GM18873 (cell line): ENCODE measurements around the gene RGS16.
"Not testable (repeated sequence)": the region's sequence is repeated elsewhere in the genome, so short reads cannot be mapped to it uniquely, and the experiment has no call there.

ENCODE experiments used
- ATAC-seq: cut with Tn5 transposase; IDR thresholded peaks from one replicate; pipeline ENCODE4 v1.9.1; 2021; ENCODE audit warnings: mild to moderate bottlenecking, moderate library complexity, moderate number of reproducible peaks; ENCODE audit not compliant: unreplicated experiment, low FRiP score

Gene RGS16, protein sequence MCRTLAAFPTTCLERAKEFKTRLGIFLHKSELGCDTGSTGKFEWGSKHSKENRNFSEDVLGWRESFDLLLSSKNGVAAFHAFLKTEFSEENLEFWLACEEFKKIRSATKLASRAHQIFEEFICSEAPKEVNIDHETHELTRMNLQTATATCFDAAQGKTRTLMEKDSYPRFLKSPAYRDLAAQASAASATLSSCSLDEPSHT

DNA sequence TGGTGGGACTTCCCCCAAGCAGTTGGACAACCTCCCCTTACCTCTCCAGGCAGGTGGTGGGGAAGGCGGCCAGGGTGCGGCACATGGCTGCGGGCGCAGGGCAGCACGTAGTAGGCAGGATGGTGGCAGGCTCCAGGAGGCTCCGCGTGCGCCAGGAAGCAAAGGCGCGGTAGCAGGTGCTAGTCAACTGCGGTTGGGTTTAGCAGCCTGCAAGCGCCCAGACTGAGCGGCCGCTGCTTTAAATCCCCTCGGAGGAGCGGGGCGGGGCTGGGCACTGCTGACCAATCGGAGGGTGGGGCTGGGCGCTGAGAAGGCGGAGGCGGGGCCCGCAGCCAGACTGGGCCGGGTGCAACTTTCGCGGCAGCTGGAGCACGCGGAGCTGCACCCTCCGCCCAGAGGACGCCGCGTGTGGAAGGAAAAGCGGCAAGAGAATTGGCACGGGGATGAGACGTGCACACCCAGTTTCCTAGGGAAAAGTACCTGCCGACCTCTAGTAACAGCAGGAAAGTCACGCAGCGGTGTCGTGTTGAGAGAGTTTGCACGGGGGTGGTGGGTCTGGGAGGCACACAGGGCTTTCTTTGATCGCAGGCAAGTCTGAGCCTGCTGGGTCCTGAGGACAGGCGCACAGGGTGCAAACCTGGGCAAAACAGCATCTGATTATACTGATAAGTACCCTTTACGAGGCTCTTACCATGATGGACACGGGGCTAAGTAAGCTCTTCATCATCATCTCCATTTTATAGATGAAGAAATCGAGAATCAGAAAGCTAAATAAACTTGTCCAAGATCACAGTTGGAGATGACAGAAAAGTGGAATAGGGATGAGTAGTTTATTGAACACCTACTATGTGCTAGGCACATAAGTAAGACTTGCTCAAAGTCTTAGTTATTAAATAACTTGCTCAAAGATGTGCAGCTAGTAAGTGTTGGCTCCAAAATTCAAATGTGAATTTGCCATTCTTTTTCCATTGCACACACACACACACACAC lies at the start of gene RGS16:
Gene RGS16 (minus strand): TSS at position 215 of the 990 bp plus-strand sequence. CDS start 130 bp downstream, at position 85.
- ATAC-seq, result peak; percentile 66

DNA sequence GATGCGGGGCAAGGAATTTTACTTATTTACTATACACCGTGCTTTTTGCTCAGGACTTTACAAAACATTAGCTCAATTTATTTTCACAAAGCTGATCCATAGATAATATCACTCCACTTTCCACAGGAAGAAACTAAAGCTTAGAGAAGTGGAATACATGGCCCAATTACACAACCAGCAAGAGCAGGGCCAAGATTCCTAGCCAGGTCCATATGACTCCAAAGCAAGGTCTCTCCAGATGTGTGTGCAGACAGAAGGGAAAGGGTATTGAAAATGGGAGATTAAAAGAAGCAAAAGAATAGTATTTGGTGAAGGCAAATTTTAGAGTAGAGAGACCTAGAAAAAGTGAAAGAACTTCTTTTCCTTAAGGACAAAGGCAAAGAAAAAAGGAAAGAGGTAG lies 49.8 kb upstream of the RGS16 start:
- no peak for ATAC-seq

DNA sequence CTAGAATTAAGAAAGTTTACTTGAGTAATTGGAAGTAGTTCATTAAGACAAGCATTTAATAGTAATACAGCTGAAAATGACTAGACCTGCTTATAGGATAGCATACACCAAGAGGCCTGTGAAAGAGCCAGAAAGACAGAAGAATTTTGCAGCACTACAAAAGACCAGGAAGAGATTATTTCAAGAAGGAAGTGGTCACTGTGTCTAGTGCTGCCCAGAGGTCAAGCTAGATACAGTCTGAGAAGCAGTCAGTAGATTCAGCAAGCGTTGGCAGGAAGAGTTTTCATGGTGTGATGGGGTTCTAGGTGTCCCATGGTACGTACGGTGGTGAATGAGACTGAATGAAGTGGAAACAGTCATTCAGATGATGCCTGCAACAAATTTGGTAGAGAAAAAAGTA lies 48.7 kb upstream of the RGS16 start:
- no peak for ATAC-seq

DNA sequence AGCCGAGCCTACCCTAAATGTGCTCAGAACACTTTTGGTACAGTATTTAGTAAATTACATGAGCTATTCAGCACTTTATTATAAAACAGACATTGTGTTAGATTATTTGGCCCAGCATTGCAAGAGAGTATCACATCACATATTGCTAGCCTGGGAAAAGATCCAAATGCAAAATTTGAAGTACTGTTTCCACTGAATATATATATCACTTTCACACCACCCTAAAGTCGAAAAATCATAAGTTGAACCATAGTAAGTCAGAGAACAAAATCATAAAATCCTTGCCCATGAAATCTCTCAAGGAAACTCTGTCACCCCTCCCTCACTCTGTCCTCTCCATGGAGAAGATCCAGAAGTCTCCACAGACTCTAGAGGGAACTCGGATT lies 47.1 kb upstream of the RGS16 start:
- ATAC-seq, result no peak

DNA sequence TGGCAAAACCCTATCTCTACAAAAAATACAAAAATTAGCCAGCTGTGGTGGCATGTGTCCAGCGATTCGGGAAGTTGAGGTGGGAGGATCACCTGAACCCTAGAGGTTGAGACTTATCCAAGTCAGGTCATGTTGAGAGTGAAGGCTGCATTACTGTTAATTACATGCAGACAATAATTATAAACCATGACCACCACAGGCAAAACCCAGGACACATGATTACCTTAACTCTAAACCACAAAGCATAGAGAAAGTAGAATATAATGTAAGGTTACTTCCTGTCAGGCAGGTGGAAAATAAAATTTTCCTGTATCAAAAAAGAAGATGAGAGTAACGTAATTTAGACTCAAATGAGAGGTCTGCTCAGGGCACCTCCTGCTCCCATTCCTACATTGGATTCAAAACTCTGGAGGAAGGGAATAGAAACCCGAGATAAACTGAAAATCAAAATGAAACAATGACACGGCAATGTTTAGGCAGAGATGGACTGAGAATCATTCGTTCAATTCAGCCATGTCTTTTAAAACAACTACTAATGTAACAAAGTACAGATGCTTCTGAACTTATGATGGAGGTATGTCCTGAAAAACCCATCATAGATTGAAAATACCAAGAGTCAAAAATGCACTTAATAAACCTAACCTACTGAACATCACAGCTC lies 46.6 kb upstream of the RGS16 start:
- no peak for ATAC-seq

DNA sequence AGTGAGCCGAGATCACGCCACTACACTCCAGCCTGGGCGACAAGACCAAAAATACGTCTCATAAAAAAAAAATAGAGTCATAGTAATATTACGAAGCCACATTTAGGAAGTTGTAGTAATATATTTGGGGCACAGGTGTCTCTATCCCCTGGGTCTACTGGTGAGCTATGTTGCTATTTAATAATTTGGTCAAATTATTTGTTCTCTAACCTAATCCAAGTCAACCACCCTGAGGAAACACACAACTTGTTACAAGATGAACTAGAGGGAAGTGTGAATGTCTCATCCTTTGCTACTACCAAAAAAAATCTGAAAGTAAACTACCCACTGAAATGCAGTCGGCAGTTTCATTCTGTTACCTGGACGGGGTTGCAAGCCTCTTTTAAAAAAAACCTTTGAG lies 44.9 kb upstream of the RGS16 start:
- ATAC-seq, result no peak

DNA sequence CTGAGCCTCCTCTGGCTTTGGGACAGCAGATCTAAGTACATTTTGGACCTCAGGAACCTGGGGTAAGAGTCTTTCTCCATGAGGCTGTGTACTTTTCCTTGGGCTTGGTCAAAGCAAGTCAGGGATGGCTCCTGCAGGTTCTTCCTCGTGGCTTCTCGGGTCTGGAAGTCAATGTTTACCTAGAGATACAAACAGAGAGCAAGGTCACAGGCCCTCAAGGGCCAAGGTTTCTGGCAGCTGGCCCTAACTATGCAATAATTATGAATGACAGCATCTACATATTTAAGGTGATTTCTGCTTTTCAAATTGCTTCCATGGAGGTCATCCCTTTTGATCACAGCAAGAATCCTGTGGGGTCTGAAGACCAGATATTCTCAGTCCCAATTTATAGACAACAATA lies 42.5 kb upstream of the RGS16 start:
- ATAC-seq, result no peak

DNA sequence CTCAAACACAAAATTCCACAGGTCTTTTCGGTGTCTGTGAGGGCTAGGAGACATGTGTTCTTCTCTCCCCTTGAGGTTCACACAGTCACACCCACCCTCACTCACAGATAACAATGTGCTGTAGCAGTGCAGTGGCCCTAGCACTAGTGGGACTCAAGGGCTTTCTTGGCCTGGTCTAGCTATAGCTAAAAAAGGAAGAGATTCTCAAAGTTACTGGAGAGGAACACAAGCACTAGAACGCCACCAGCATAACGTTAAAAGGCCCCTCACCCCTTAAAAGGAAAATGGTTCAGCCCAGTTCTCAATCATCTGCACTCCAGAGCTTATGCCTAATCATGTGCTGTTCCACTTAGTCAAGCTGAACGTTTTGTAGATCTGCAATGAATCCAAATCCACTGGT lies 40.7 kb upstream of the RGS16 start:
- no peak for ATAC-seq

DNA sequence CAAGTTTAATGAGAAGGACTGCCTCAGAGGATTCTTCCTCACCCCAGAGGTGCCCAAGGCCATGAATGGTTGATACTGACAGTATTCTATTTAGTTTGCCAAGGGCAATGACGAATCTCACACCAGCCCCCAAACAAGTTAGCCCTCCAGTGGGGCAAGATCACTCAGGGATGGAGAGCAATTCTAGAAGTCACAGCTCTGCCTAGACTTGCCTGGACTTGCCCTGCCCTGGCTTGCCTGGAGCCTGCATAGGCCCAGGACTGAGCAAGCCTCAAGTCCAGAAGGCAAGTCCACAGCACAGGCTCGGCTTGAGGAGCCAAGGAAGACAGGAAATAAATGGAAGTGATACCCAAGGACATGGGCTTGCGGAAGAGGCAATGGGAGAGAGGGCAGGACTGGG lies 39.5 kb upstream of the RGS16 start:
- ATAC-seq, result no peak

DNA sequence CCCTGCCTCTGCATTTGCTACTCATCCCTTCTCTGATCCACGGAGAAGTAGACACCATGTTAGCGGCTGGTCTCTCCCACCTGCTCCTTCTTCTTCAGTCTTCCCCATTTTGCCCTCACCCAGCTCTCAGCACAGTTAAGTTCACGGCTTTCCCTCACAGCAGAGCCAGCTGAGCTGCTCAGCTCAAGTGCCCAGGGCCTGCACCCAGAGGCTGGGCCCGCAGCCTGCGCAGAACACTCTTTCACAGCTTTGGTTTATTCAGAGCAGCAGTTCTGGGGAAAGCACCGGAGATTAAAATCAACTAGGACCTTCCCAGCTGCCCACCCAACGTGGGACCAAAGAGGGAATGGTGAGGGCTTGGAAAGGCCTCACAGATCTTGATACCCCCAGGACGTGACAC lies 38.3 kb upstream of the RGS16 start:
- no peak for ATAC-seq

DNA sequence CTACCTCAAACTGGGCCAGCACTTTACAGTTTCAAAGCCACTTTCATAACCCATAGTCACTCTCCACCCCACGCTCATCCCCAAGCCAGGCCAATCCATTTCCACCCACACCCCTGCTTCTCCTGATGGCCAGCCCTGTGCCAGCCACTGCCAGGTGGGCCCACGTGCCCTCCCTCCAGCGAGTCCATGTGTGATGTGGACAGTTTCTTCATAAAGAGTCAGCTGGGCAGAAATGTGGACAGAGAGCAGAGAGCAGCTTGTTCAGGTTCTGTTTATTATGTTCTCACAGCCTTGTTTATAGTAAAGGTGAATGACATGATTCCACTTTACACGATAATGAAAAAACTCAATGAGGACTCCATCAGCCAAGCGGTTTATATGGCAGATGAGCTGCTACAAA lies 37.4 kb upstream of the RGS16 start:
- ATAC-seq, result no peak

DNA sequence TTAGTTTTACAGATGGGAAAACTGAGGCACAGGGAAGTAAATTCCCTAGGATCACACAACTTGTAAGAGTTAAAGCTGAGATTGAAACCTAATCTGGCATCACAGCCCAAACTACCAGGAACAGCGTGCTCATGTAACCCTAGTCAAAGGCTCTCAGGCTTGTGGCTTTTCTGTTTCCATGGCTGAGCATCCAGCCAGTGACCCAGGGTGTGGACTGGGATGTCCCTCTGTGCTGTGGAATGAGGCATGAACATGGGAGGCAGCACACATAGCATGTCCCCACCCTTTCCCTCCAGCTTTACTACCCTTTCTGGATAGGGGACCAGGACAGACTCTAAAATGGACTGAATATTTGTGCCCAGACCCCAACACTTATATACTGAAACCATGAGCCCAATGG lies 35.1 kb upstream of the RGS16 start:
- ATAC-seq, result no peak

DNA sequence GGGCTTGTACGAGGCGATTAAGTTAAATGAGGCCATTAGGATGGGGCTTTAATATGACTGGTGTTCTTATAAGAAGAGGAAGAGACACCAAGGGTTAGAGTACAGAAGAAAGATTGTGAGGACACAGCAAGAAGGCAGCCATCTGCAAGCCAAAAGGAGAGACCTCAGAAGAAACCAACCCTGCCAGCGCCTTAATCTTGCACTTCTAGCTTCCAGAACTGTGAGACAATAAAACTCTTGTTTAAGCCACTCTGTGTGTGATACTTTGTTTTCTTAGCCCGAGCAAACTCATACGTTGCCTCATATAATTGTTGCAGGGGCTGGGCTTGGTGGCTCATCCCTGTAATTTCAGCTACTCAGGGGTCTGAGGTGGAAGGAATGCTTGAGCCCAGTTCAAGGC lies 33.6 kb upstream of the RGS16 start:
- no peak for ATAC-seq

DNA sequence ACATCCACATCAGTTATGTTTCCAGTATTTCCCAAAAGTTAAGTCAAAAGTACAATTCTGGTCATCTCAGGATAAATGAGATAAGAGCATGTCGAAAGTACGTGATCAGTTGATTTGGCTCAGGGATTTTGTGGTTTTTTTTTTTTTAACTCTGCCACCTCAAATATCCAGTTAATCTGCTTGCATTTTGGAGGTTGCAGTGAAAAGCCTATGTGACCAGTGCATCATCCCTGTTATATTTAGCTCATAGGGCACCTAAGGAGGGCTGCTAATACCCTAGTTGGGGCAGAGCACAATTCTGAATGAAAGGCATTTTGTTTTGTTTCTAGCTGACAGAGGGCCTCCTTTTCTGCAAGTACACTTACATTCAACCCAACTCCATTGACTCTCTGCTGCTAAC lies 31.7 kb upstream of the RGS16 start:
- ATAC-seq, result no peak

DNA sequence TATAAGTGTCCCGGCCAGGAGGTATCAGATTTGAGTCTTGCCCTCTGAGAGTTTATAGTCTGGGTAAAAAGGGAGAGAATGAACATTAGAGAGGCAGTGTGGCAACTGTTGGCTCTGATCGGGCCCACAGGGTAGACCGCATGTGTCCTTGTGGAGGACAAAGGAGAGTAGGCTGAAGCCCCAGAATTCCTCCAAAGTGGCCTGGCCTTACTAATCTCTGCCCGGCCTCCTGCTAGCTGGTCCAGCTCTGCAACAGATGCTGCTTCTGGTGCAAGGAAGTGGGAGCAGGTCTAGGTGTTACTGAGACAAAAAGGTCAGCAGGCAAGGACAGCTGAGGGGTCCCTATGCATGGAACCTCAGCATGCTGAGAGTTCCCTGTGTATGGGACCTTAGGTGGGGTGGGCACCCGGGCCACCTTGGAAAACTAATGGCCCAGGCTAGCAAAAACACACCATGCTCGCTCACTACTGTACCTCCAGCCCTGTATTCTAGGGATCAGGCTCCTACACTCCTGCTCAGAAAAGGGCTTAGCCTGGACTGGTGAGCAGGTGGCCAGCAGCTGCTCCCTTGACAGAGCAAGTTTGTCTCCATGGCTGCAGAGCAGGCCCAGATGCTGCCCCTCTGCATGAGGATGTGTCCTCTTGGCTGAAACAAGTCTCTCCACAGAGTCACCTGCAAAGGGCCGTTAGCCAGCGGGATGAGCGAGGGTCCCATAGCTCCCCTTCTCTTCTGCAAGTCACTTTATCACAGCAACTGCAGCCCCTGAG lies 30.3 kb upstream of the RGS16 start:
- no peak for ATAC-seq

DNA sequence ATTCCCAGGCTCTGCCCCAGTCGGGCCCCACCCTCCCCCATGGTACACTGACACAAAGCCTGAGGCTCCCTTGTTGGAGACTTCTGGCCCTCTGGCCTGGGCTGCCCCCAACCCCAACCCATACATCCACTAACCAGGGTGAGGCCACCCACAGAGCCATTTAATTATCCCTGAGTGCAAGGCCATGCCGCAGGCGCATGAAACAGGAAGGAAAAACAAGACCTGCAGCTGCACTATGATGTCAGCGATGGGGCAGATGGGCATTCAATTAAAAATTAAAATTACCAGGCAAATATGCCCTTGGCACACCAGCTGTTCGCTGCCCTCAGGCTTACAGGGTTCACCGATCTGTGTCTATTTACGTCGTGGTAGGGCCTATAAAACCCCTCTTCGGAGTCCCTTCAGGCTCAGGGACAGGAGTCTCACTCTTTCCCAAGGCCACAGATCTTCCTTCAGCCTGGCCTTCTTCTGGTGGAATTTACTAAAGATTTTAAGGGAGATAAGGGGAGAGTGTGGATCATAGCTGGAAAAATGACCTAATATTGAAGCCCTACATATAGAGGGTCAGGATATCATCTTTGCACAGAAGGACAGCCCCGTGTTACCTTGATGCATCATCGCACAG lies 29.6 kb upstream of the RGS16 start:
- no peak for ATAC-seq

DNA sequence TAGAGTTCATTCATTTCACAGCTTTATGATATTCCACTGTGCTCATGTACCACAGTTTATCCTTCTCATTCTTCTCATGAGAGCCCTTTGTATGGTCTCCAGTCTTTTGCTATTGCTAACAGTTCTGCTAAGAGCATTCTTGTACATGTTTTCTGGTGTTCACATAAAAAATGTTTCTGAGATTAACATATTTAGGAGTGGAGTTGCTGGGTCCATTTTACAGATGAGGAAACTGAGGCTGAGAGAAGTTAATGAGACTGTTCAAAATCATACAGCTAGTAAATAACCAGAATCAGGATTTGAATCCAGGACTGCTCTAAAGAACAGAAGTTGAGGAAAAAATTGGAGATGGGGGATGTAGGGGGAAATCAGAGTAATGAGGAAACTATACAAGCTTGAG lies 28.8 kb upstream of the RGS16 start:
- ATAC-seq, result no peak

DNA sequence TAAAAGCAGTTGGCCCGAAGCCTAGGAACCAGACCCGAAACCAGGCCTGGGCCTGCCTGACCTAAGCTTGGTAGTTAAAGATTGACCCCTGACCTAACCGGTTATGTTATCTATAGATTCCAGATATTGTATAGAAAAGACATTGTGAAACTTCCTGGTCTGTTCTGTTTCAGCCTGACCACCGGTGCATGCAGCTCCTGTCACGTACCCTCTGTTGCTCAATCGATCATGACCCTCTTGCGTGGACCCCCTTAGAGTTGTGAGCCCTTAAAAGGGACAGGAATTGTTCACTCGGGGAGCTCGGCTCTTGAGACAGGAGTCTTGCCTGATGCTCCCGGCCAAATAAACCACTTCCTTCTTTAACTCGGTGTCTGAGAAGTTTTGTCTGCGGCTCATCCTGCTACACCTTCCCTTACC lies 28.3 kb upstream of the RGS16 start:
- ATAC-seq, result not testable (repeated sequence)

DNA sequence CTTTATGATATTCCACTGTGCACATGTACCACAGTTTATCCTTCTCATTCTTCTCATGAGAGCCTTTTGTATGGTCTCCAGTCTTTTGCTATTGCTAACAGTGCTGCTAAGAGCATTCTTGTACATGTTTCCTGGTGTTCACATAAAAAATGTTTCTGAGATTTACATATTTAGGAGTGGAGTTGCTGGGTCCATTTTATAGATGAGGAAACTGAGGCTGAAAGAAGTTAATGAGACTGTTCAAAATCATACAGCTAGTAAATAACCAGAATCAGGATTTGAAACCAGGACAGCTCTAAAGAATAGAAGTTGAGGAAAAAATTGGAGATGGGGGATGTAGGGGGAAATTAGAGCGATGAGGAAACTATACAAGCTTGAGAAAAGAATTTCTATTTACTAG lies 27.8 kb upstream of the RGS16 start:
- ATAC-seq, result no peak

DNA sequence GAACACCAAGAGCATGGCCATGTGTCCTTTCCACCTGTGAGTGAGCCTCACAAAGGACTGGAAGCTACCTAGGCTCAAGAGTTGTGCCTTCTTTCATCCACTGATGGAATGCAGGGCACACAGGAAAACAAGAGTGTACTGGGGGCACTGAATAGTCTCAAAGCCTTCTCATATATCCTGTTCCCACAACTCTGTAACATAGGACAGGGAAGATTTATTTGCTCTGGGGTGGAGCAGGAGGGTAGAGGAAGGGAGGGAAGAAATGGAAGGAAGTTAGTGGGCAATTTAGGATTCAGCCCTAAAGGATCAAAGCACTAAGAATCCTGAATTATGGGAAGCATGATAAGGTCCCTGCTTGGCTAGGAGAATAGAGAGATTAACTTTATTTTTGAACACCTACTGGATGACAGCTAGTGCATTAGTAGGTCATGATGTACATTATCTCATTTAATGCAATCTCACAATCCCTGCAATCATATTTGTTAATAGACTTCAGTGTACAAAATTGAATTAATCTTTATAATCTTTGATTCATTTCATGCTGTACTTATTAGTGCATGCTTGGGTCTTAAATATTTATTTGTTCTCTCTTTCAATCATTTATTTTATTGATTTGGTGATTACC lies 27.0 kb upstream of the RGS16 start:
- ATAC-seq, result no peak
